HPDE6-E6E7 (cell line): Measurements from ENCODE around the gene C12orf50.
A peak's percentile ranks its signal among the peaks of the same experiment; 100 is the strongest.
"Not testable (repeated sequence)": the region's sequence is repeated elsewhere in the genome, so short reads cannot be mapped to it uniquely, and the experiment has no call there.

Source experiments
- DNase-seq: peaks from one replicate; pipeline ENCODE4 v3.0.0; 2011; ENCODE audit warnings: missing footprints; ENCODE audit errors: extremely low spot score

C12orf50 gene

DNA sequence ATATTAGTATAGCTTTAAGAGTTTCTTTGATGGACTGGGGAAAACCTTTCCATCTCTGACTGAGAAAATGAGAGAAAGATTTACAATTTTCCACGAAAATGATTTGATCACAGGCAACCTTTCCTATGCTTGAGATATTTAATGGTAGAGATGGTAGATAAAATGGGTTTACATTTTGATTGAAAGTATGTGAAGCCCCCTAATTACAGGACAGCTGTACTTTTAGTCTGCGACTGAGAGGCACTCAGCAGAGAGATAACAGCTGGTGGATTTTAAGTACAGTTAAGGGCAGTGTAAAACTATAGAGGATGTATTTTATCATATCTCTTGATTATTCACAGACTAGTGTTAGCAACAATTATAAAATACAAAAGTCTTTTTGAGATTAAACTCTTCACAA, 40.7 kb downstream of the C12orf50 start:
- DNase-seq = no peak

DNA sequence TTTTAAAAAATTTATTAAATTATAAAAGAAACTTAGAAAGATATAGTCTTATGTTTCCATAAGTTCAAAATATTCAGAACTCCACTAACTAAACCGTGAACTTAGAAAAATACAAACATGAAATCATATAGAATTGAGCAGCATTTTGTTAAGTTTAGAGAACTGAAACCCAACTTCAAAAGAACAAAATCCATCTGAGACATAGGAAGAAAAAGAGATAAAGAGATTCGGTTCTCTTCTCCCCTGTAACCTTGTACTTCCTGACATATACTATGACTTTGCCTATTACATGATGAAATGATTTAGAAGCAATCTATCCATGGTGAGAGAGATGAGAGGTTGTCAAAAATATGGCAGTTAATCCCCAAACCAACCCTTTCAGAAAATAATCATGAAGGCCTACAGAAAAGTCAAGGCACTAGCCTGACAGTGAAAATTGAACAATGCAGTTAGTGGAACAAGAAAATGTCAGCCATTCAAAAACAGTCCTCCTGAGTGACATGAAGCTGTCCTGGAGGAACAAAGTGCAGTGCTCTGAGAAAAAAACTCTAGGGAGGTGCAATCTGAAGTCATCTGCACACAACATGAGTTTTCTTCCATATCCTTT, 44.0 kb downstream of the C12orf50 start:
- DNase-seq = no peak

DNA sequence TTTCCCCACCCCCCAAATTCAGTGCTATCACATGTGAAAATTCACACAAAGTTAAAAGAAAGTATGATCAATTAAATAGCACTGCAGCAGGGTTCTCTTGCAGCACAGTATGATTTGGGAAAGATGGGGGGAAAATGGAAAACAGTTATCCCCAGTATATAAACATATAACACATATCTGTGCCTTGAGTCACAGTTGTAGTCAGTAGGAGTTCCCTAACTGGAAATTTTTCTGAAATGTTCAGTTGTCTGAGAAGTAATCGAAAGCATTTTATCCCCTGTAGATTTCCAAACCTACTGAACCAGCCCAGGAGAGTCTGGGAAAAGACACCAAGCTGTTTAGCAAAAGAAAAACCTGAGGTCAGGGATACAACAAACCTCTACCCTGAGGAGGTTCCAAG, 47.0 kb downstream of the C12orf50 start:
- no peak for DNase-seq

DNA sequence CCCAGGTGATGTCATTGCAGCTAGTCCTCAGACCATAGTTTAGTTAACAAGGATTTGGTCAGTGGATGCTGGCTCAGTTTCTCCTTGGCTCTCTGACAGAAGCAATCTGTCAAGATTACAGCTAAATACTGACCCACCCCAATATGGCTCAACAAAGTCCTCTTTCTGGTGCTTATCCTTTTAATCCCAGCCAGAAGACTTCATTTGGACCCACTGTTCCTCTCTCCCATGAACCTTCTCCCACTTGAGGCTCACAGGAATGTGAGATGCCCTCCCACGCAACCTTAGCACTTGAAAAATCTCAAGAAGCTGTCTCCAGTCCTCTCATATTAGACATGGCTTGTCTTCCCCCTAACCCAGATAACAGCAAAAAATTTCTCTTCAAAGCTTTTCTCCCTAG, 47.7 kb downstream of the C12orf50 start:
- DNase-seq = no peak

DNA sequence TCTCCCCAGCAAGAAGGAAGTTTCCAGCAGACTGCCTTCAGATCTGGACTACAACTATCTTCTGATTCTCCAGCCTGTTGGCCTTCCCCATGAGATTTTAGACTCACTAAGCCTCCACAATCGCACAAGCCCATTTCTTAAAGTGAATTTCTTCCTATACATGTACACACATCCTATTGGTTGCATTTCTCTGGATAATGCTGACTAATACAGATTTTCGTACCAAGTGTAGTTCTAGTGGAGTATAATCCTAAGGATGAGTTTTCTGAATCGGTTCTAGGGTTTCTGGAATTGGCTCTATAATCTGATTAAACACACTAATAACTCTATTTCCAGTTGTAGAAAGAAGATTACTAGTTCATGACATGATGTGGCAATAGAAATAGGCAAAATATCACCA, 53.3 kb downstream of the C12orf50 start:
- no peak for DNase-seq

DNA sequence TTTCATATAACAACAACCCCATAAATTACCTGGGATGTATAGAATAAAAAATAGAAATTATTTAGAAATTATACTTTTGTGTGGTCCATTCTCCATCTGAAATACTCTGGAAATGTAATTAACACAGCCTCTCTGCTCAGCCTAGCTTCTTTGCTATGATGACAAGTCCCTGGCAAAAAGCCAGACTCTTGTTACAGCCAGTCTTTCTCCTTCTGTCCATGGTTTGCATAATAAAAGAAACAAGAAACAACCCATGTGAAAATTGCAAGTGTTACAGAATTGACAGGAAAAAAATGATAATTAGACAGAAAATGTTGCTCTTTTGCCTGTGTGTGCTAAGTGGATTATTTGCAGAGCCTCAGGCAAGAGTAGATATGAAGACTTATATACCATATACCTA, 61.3 kb downstream of the C12orf50 start:
- no peak for DNase-seq

DNA sequence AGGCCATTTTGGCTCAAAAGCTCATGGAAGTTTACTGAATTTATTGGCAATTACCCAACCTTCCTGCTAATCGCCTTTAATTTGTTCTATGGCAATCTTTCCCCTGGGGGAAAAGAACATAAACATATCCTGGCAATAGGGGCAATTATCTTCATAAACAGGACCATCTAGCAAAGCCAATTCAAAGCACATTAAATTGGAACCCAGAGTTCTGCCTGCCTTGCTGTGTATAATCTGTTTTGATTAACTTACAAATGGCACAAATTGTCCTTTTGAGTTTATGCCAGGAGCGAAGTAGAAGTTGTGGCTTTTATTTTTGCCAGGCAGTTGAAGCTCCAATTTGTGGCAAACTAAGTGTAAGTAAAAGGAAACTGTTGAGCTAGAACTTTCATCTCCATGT, 68.6 kb downstream of the C12orf50 start:
- DNase-seq = no peak

DNA sequence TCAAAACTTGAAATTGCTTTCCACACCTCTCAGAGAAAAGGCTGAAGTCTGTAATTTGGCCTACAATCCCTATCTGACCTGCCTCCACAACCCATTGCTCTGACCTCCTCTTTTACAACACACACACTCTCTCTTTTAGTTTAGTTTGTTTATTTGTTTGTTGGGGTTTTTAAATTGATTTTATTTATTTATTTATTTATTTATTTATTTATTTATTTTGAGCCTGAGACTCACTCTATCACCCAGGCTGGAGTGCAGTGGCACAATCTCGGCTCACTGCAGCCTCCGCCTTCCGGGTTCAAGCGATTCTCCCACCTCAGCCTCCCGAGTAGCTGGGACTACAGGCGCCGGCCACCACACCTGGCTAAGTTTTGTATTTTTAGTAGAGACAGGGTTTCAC, 75.2 kb downstream of the C12orf50 start:
- not testable (repeated sequence) for DNase-seq

DNA sequence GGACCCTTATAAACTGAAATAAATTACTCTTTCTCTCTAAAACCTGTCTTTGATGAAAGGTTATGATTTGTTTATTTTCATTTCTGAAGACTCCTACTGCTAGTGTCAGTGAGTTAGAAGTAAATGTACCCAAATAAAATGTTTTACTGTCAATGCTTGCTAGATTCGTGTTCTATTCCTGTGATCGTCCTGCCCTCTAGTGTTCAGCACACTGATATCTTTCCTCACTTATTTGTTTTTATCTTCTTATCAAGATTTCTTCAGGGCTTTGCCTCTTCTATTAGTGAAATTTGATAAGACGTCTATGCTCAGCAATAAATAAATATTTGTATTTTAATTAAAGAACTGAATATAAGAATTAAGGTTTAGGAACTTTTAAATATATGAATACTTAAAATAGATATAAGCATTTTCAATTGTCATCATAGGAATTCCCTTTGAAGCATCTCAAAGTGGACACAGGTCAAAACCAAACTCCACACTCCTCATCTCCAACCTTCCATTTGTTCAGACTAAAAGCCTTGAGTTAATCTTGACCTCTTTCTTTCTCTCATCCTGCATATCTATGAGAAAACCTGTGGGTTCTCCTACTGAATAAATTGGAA, 75.8 kb downstream of the C12orf50 start:
- peak; percentile 40 for DNase-seq

DNA sequence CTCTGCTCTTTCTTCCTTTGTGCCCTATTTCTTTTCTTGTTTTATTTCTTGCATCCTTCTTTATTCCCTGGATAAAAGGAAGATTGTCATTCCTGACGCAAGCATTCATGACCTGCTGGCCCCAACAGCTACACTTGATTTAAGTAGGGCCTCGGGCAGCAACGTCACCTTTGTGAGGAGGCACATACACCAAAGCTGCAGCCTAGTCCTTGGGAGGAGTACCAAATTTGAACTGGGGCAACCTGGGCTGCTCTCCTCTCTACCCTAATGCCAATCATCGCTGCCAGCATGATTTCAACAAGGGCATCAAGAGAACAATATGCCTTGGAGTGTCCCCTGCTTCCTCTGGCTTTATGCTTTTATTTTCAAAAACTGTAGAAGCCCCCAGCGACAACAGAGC, 76.4 kb downstream of the C12orf50 start:
- DNase-seq = no peak

DNA sequence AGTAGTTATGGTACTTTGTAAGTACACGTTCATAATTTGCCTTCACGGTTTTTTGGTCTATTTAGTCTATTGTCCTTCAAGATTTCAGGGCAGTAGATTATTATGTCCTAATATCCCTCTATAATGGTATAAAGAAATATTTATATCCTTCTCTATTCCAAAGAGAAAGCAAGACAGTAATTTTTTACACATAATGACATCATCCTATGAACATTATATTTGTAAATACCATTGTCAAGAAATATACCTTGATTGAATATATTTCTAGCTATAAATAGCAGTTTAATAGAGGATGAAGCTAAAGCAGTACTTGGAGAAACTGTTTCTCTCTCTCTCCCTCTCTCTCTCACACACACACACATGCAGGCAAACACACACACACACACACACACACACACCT, 77.0 kb downstream of the C12orf50 start:
- DNase-seq = no peak

DNA sequence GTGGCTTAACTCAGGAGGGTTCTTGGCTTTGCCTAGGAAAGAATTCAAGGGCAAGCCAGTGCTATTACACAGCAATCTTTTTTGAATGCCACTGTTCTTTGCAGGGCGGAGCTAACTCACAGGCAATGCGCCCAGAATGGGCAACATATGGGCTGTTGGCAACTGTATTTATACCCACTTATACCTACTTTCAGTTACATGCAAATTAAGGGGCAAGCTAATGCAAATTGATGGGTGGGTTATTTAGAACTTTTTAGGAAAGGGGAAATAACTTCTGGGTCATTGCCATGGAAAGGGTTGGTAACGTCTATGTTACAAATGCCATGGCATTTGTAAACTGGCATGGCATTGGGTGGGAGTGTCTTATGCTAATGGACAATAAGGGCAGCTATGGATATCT, 85.4 kb downstream of the C12orf50 start:
- no peak for DNase-seq

DNA sequence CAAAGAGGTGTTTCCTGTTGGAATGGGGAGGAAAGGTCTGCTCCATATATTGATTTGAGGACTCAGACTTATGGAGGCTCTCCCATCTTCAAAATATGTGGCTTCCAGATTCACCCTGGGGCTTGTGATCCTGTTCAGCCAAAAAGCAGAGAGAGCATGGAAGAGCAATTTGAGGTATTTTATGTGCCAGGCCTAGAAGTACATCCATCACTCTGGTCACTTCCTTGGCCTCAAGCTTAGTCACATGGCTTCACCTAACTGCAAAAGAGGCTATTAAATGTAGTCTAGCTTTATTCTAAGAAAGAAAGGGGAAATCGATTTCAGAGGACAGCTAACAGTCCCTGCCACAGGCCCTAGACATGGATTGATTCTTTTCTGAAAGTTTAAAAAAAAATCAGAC, 86.2 kb downstream of the C12orf50 start:
- no peak for DNase-seq

DNA sequence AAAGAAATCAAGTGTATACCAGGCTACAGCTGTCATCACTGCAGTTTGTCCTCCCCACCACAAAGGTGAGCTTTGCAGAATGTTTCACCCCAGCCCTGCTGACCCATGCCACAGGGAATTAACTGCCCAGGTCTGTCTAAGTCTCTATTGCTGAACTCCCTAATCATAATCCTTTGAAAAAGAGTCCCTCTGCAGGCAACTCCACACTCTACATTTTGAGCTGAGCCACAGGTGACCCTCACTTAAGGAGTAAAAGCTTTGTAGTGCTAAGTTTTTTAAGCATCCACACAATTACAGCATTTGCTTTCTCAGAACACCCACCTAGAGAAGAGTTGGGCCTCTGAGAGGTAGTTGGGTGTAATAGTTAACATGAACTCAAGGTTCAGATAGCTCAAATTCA, 90.0 kb downstream of the C12orf50 start:
- no peak for DNase-seq

DNA sequence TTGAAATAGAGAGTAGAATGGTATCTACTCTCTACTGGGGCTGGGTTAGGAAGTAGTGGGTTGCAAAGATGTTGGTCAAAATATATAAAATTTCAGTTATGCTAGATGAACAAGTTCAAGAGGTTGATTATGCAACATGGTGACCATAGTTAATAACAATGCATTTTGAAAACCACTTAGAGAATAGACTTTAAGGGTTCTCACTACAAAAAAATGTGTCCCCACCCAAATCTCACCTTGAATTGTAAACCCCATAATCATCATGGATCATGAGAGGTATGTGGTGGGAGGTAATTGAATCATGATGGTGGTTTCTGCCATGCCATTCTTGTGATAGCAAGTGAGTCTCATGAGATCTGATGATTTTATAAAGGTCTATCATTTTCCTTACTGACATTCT, 94.0 kb downstream of the C12orf50 start:
- DNase-seq = no peak

DNA sequence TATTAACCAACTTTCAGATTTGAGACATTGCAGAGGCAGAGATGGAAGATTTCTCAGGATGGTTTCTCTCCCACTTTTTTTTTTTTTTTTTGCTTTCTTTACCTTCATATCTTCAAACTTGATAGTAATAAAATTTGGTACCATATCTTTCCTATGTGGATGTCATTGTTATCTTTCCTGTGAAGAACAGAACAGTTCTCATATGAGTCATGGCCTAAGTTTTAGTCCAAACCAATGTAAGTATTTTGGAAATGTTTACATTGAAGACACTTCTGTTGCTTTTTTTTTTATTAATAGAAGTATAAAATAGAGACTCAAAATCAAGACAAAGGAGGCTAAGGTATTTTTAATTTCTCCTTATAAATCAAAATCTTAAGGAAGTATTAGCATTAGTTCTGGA, 95.2 kb downstream of the C12orf50 start:
- no peak for DNase-seq

DNA sequence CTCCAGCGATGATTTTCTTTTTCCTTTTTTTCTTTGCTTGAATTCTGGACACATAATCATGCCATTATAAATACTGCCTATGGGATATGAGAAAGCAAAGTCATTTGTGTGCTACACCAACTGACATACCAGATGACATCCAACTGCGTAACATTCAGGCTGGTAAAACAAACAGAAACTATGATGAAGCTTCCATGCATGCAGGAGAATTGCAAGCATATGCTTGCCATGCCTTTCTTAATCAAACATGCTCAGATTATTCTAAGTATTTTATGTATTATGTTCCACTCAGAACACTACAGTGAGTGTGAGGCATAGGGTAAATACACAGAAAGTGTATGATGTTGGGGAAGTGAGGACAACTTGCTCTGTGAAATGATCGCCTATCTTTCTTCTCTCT, 97.4 kb downstream of the C12orf50 start:
- DNase-seq = no peak

DNA sequence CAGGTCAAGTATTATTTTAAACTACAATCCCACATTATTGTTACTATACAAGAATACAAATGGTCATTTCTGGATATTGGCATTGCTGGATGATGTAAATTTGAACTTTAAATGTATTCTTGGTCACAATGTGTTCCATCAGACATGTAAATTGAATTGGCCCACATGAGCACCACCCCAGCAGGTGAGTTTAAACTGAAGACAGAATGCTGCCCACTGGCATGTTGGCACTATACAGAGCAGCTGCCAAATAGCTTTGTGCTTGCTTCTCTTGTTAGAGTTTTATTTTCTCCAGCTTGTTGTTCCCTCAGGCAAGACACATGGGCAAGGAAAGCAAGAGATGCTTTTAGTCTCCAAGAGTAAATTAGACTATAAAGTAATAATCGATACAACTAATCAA, 98.6 kb downstream of the C12orf50 start:
- DNase-seq = no peak
